Pancreas (tissue), 10 donors: ENCODE measurements around the gene ZMYND8. TPM values are rescaled to one million over a fixed set of nuclear protein-coding genes. Genes with fewer than 3 reads are reported as not detected.

ENCODE experiments used
- ATAC-seq, 4 donors: fragments of 200-7000 bp; cut with Tn5 transposase; one replicate each; pipeline versions ENCODE4 v1.8.0 to v1.9.1; 2020; ENCODE audit warnings: mild to moderate bottlenecking in 4 of 4, moderate library complexity in 4 of 4
- DNase-seq, 6 donors: peaks; one replicate each; pipeline ENCODE4 v3.0.0-alpha.2; 2020
- FAIRE-seq: peaks from 2 replicates; lab custom pipeline; 2012; peaks lifted over from hg19 to GRCh38; lab: Jason Lieb, UNC
- H3K27ac ChIP-seq, 4 donors: fragments of 200-600 bp; sonication (generic); 1 replicate in 3 of 4; 2 replicates in 1 of 4; pipeline versions ENCODE4 v1.5.0 to v1.8.0; 2020
- H3K27me3 ChIP-seq, 4 donors: fragments of 200-600 bp; one replicate each; pipeline ENCODE4 v1.8.0; 2021
- H3K36me3 ChIP-seq, 3 donors: fragments of 200-600 bp; sonication (generic) in 1 of 3; one replicate each; pipeline versions ENCODE4 v1.5.0 to v1.8.0; 2020 to 2021
- H3K4me1 ChIP-seq, 3 donors: fragments of 200-600 bp; one replicate each; pipeline ENCODE4 v1.8.0; 2021
- H3K4me3 ChIP-seq, 4 donors: fragments of 200-600 bp; sonication (generic) in 2 of 4; one replicate each; pipeline versions ENCODE4 v1.5.0 to v1.8.0; 2020 to 2021
- H3K9me3 ChIP-seq, 4 donors: fragments of 200-600 bp; one replicate each; pipeline ENCODE4 v1.8.0; 2021
- WGBS, 2 donors: extraction: QIAGEN DNeasy Blood & Tissue Kit; methylation state at CpG; one replicate each; pipeline ENCODE4 v1.1.7; 2013; 5-methylcytosine and 5-hydroxymethylcytosine counted together
- intact Hi-C, 3 donors: fragments of 100-400 bp; cut with DNase I; formaldehyde crosslinking; loops; one replicate each; pipeline versions ENCODE4 v1.11.1 to v1.14.2; 2022
- polyA plus RNA-seq, 2 donors: library from polyadenylated mRNA; stranded (reverse); fragments of 200-250 nt; gene quantifications; one replicate each; pipeline ENCODE4 v1.2.3, GENCODE V29; 2013
- total RNA-seq, 6 donors: library from RNA; stranded (reverse); fragmentation: NEBNext Ultra II Directional in 4 of 6; extraction: Animal tissue kit (Norgen Biotek cat#: 25700) in 4 of 6; gene quantifications; one replicate each; pipeline versions ENCODE4 v1.2.1 to v1.2.4, GENCODE V29; 2021 to 2023
- TF ChIP-seq, protein P1 (sequence below), 4 donors: fragments of 200-600 bp; sonication (generic) in 3 of 4; IDR thresholded peaks; one replicate each; pipeline versions ENCODE4 v1.5.0 to v1.8.0; 2021; ENCODE audit warnings: antibody characterized with exemption in 4 of 4
- donor health status: healthy with polysubstance abuse.
- donor health status: DM: no; HTN: no; CAD: no; lungs with moderate emphysema.
- donor health status: DM: no; HTN: no; CAD: no.
- donor health status: control.
- donor health status: control.
- donor health status: Bipolar disorder and iron deficiency.
- donor health status: DM: yes; HTN: yes; CAD: no.
- donor health status: DM: no; HTN: no; CAD: no.
- donor health status: DM: no; HTN: no; CAD: no.
- donor health status: DM: yes; HTN: yes; CAD: no.

ZMYND8 gene
- total and polyA plus RNA-seq, 8 donors = 10.8 to 25.6 (median 17.2) TPM

DNA sequence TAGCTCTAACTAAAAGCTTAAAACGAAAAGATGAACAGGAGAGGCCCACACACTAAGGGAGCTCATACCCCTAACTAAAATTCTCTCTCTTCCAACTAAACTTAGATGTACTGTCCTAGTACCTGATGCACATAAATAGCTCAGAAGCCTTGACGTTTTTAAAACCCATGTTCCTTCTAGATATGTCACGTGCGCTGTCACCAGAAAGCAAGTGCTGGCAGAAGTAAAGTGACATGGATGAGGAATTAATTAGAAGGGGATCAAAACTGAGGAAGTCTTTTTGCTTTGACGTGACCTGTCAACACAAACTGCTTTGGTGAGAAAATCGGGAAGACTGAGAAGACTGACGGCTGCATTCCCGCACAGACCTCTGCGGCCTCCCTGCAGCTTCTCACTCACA, 142.5 kb downstream of the ZMYND8 start:
- H3K27me3 ChIP-seq = no peaks in the 10 kb centered on the region
- no peak for FAIRE-seq
- no peak for DNase-seq
- peaks cover 0 to 33% (median 3%) of the 10 kb centered on the region in 3 donors for H3K36me3 ChIP-seq
- intact Hi-C loops = no loop called here
- H3K27ac ChIP-seq = no peak overlapping the region
- no peaks in the 10 kb centered on the region for H3K4me1 ChIP-seq
- no peak for ATAC-seq
- H3K9me3 ChIP-seq = no peaks in the 10 kb centered on the region
- WGBS, 2 donors = 94 to 95% methylated on average over 9 of the region's 9 CpGs
- TF ChIP-seq, protein P1, sequence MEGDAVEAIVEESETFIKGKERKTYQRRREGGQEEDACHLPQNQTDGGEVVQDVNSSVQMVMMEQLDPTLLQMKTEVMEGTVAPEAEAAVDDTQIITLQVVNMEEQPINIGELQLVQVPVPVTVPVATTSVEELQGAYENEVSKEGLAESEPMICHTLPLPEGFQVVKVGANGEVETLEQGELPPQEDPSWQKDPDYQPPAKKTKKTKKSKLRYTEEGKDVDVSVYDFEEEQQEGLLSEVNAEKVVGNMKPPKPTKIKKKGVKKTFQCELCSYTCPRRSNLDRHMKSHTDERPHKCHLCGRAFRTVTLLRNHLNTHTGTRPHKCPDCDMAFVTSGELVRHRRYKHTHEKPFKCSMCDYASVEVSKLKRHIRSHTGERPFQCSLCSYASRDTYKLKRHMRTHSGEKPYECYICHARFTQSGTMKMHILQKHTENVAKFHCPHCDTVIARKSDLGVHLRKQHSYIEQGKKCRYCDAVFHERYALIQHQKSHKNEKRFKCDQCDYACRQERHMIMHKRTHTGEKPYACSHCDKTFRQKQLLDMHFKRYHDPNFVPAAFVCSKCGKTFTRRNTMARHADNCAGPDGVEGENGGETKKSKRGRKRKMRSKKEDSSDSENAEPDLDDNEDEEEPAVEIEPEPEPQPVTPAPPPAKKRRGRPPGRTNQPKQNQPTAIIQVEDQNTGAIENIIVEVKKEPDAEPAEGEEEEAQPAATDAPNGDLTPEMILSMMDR (IDR thresholded peaks at IDR 0.05) = no peak
- H3K4me3 ChIP-seq = no peak overlapping the region

DNA sequence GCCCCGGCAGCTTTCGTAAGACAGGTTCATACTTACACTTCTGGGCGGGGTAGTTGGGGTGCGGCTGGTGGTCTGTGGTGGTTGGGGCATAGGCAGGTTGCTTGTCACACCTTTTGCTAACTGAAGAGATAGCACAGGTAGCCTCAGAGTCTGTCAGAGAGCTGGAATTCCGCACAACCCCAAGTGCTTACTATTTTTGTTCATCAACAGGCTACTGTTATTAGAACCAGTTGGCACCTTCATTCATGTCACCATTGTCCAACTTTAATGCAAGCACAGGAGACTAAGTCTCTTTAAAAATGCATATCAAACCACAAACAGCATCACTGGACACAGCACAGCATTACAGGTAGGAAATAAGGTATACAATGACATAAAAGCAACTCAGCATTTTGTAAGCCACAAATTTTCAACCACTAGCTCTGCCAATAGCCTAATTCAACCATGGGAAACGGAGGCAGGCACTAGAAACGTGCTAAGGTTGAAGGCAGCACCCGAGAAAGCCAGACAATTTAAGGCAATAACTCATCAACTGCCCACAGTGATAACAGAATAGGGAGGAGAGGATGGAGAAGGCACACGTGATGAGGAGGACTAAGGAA, 143.8 kb downstream of the ZMYND8 start:
- Histone ChIP-seq H3K4me3 (no peak overlapping the region), H3K27me3 (no peaks in the 10 kb centered on the region), H3K9me3 (no peaks in the 10 kb centered on the region), H3K4me1 (no peaks in the 10 kb centered on the region), H3K36me3 (peaks cover 0 to 34% (median 3%) of the 10 kb centered on the region in 3 donors), H3K27ac (no peak overlapping the region)
- ATAC-seq = no peak
- 94 to 95% methylated on average over 9 of the region's 9 CpGs for WGBS, 2 donors
- no peak for FAIRE-seq
- DNase-seq = no peak
- TF ChIP-seq, protein P1 (IDR thresholded peaks at IDR 0.05) = no peak
- intact Hi-C loops = no loop called here

DNA sequence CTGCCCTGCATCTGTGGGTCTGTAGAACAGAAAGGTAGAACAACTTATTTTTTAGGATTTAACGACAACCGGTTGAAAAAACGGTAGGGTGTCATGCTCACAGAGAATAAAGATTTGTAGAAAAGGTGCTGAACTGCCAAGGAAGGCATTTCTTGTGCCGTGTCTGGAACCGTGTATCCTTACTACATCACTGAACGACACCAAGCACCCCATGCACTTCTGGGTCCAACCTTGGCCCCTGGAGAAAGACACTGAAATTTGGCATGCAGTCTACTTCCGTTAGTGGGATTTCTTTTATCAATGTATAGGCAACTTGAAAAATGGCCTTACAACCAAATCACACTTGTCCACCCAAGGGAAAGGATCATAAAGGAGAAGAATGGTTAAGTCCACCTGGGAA, 145.5 kb downstream of the ZMYND8 start:
- H3K4me3 ChIP-seq = no peak overlapping the region
- peaks cover 0 to 34% (median 3%) of the 10 kb centered on the region in 3 donors for H3K36me3 ChIP-seq
- DNase-seq (no peak), FAIRE-seq (no peak), ATAC-seq (no peak)
- no peaks in the 10 kb centered on the region for H3K27me3 ChIP-seq
- TF ChIP-seq, protein P1 (IDR thresholded peaks at IDR 0.05) = no peak
- no peaks in the 10 kb centered on the region for H3K9me3 ChIP-seq
- no peaks in the 10 kb centered on the region for H3K4me1 ChIP-seq
- intact Hi-C loops = no loop called here
- WGBS, 2 donors = 92% methylated on average over 7 of the region's 7 CpGs
- H3K27ac ChIP-seq = no peak overlapping the region

DNA sequence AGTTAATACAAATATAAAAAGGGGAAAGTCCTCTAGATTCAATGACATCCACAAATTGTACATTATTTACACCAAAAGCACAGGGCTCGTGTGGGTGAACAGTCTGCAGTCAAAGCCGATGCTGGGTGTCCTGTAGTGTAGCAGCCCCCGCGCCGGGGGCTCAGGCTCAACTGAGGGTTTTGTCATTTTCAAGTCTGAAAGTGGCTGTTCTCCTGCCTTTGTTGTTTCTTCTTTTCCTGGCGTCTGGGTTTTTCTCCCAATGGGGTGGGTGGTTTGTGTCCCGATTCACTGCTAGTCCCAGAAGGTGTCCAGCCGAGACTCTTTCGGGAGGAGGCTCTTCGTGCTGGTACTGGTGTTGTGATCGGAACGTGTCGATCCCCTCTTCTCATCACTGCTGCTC, 146.0 kb downstream of the ZMYND8 start:
- intact Hi-C loops = no loop called here
- FAIRE-seq = no peak

DNA sequence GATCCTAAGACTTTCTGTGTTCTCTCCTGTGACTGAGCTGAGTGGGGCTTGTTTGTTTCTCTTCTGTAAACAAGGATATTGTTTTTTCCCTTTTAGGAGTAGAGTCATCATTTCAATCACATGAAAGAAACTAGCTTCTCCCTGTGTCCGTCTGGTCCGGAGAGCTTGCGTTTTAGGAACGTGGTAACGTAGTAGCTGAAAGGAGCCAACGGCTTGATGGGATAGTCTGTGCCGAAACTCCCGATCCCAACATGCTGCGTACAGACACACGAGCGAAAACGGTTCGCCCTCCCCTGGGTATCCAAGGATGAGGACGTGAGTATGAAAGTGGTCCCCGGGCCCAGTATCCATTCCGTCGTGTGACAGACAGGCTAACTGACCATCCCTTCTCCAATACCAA, 146.5 kb downstream of the ZMYND8 start:
- no peaks in the 10 kb centered on the region for H3K9me3 ChIP-seq
- no peak overlapping the region for H3K4me3 ChIP-seq
- TF ChIP-seq, protein P1 (IDR thresholded peaks at IDR 0.05) = no peak
- H3K4me1 ChIP-seq = peaks cover 0 to 4% (median 0%) of the 10 kb centered on the region in 3 donors
- no peak overlapping the region for H3K27ac ChIP-seq
- 92 to 94% methylated on average over 17 of the region's 17 CpGs for WGBS, 2 donors
- ATAC-seq (no peak), FAIRE-seq (no peak), DNase-seq (no peak)
- intact Hi-C loops = no loop called here
- no peaks in the 10 kb centered on the region for H3K27me3 ChIP-seq
- peaks cover 0 to 30% (median 3%) of the 10 kb centered on the region in 3 donors for H3K36me3 ChIP-seq

More for the DNA sequence above, 146.0 kb downstream of the ZMYND8 start:
- TF ChIP-seq, protein P1 (IDR thresholded peaks at IDR 0.05) = no peak
- H3K27me3 ChIP-seq = no peaks in the 10 kb centered on the region
- H3K36me3 ChIP-seq = peaks cover 0 to 34% (median 3%) of the 10 kb centered on the region in 3 donors
- 94% methylated on average over 13 of the region's 13 CpGs for WGBS, 2 donors
- H3K9me3 ChIP-seq = no peaks in the 10 kb centered on the region
- H3K4me1 ChIP-seq = peaks cover 0 to 4% (median 0%) of the 10 kb centered on the region in 3 donors
- DNase-seq (no peak), ATAC-seq (no peak)
- no peak overlapping the region for H3K27ac ChIP-seq
- no peak overlapping the region for H3K4me3 ChIP-seq
